HG02623 (cell line): ENCODE results near the gene CCM2.
A peak's percentile ranks its signal among the peaks of the same experiment; 100 is the strongest.

ENCODE experiments used
- ATAC-seq: cut with Tn5 transposase; IDR thresholded peaks from one replicate; pipeline ENCODE4 v1.9.1; 2021; ENCODE audit warnings: moderate library complexity; ENCODE audit not compliant: unreplicated experiment

The CCM2 gene

DNA sequence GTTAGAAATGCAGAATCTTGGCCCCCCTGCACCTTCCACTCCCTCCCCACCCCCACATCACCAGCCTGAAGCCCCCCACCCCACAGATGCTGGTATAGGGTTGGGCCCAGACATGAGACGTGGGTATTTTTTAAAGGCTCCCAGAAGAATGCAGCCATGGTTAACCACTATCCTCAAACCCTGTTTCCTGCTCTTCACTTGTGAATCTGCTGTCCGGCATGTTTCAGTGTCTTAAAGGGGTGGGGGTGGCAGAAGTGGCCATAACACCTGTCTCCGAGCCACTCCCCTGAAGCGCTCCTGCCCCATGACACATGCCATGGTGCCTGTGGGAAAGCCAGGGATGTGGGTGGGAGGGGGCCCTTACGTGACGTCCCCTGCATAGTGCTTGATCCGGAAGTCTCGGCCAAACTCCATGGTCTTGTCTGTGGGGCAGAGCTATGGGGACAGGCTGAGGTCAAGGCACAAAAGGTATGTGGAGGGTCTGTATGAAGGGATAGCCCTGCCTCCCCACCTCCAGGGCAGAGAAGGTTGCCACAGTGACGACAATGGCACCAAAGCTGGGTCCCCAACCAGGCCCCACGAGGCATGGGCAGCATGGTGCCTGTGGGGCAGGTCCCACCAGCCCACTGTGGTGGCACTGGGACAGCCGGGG, 30.8 kb upstream of the CCM2 start:
- ATAC-seq, result no peak

DNA sequence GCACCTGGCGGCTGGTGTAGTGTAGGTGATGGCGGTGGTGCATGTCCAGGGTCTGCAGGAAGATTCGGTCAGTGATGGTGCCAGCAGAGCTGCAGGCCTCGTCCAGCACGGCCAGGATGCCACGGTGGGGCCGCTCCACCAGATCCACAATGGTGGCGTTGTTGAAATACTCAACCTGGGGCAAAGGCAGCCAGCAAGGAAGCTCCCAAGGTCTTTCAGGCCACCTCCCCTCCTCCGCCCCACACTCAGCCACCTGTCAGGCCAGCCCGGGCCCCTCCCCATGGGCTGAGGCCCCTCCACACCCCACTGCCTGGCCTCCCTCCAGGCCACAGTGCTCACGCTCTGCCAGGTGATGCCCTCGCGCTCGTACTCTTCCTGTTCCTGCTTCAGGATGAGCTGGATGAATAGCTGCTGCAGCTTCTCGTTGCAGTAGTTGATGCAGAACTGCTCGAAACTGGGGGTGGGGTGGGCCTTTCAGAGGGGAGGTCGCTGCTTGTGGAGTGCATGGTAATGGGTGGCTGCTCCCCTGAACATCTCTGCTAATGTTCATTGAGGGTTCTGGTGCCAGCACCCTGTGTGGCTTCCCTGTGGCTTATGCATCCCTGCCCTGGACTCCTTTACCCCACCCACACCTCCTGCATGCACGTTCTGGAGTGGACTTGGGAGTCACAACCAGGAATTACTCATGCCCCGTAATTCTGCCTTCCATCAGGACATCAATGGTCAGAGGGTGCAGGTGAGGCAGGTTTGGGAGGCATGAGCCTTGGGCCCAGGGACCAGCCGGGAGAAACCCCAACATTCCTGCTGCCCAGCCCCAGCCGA, 30.1 kb upstream of the CCM2 start:
- no peak for ATAC-seq

DNA sequence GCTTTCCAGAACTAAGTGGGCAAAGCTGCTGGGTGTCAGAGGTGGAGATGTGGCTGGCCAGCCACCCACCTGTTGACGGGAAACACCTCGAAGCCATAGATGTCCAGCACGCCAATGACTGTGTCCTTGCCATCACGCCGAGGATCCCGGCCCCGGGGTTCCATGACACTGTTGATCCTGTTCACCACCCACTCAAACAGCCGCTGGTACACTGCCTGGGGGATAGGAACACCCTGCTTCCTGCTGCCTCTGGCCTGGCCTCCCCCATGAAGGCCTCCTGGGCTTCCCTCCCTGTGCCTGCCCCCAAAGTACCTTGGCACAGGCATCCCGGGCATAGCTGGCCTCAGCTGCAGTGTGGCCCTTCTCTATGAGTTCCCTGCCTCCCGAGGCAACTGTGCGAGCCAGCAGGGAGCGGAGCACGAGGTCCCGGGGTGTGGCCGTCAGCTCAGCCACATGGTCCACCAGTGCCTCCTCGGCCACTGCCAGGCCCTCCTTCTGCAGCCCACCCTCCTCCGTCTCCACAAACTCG, 29.4 kb upstream of the CCM2 start:
- ATAC-seq, result no peak

DNA sequence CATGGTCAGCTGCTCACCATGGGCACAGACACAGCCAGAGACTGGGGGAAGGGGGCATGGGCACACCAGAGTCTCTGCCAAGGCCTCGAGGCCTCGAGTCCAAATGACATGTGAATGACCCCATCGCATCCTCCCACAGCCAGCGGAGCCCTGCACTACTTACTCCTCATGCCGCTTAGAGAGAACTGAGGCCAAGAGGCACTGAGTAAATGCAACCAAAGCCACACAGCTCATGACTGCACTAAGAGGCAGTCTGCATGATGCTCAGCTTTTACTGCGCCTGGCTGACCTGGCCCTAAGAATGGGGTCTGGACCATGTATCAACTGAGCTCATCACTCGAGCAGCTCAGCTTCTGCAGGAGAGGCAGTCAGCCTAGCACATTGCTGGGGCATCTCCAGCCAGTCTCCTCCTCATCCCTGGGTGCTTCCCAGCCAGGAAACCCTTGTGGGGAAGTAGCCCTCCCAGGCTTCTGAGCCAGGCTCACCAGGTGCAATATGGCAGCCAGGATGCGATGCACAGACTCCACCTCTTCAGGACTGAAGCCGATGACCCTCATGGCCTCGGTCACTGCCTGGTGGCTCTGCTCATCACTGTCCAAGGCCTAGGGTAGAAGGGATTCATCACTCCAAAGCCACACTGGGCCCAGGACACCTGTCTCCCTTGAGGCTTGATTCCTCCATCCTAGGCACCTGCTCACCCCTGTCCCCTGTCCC, 28.7 kb upstream of the CCM2 start:
- ATAC-seq, result no peak

DNA sequence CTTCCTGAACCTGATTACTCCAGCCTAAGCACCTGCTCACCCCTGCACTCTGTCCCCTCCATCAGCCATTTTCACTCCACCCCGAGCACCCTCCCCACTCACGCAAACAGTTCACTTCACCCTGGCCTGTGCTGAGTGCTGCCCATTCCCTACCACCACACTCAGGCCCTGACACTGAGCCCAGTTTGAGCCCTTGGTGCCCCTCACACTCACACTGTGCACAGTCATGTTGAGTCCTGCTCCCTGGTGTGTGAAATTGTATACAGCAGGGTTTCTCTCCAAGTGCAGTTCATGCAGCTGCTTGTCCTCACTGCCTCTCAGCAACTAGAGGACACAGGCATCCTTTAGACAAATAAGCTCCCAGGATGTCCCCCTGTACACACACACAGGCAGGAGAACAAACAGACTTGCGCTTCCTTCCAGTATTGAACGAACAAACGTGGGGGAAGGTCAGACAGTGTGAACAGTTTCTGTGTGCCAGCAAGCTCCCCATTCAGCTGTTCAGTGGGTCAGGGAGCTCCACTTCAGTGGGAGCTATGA, 28.0 kb upstream of the CCM2 start:
- no peak for ATAC-seq

DNA sequence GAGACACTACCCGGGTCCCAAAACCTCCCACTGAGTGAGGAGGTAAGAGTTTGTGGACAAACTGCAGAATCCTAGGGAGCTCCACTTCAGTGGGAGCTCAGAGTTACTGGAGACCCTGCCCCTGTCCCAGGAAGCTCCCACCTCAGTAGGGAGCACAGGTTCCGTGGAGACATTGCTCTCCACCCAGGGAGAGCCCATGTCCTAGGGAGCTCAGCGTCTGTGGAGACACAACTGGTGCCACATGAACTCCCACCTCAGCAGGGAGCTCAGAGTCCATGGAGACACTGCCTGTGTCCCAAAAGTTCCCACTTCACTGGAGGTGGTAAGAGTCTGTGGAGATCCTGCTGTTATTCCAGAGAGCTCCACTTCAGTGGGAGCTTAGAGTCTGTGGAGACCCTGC, 27.4 kb upstream of the CCM2 start:
- ATAC-seq, result no peak

DNA sequence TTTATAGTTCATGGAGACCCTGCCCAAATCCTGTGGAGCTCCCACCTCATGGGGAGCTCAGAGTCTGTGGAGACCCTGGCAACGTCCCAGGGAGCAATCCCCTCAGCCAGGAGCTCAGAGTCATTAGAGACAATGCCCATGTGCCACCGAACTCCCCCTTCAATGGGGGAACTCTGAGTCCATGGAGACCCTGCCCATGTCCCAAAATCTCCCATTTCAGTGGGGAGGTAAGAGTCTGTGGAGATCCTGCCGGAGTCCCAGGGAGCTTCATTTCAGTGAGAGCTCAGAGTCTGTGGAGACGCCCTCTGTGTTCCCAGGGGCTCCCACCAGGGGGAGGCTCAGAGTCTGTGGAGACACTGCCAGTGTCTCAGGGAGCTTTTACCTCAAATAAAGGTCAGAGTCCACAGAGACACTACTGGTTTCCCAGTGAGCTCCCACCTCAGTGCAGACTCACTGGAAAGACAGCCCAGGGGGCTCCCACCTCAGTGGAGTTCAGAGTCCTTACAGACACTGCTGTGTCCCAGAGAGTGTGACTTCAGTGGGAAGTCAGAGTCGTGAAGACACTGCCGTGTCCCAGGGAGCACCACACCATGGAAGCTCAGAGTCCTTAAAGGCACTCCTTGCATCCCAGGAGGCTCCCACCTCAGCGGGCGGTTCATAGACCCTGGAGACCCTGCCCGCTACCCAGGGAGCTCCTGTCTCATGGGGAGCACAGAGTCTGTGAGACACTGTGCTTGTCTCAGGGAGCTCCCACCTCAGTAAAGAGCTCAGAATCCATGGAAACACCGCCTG, 26.2 kb upstream of the CCM2 start:
- no peak for ATAC-seq

DNA sequence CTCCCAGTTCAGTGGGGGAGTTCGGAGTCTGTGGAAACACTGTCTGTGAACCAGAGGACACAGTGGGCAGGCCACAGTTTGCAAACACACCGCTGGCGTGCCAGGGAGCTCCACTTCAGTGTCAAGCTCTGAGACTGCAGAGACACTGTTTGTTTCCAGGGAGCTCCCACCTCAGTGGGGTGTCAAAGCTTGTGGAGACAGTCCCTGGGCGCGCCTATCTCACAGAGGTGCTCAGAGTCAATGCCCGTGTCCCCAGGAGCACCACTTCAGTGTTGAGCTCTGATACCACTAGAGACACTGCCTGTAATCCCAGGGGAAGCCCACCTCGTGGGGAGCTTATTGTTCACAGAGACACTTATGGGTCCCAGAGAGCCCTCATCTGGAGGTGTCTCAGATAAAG, 25.5 kb upstream of the CCM2 start:
- ATAC-seq, result no peak

DNA sequence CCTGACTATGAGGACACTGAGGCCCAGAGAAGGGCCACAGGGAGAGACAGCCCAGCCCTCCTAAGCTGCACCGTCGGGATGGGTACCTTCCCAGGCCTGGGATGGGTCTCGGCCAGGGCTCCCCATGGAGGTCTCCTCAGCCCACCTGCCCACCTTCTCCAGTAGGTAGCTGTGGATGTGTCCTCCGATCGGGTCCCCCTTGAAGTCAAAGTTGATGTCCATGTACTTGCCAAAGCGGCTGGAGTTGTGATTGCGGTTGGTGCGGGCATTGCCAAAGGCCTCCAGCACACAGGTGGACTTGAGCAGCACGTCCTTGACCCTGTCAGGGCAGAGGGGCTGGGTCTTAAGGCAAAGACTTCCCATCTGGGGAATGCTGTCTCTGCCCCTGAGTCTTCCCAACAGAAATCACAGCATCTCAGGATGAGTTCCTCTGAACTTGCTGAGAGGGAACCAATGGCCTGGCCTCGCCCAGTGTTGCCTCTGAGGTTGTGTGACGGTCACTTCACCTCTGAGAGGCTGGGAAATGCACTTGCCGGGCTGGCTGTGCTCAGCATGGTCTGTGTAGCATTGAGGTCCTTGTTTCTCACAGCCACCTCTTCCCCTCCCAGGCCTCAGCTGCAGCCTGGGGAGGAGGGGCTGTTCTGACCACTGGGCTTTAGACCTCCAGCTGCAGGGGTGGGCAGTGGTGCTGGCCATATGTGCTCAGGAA, 24.5 kb upstream of the CCM2 start:
- ATAC-seq, result no peak

DNA sequence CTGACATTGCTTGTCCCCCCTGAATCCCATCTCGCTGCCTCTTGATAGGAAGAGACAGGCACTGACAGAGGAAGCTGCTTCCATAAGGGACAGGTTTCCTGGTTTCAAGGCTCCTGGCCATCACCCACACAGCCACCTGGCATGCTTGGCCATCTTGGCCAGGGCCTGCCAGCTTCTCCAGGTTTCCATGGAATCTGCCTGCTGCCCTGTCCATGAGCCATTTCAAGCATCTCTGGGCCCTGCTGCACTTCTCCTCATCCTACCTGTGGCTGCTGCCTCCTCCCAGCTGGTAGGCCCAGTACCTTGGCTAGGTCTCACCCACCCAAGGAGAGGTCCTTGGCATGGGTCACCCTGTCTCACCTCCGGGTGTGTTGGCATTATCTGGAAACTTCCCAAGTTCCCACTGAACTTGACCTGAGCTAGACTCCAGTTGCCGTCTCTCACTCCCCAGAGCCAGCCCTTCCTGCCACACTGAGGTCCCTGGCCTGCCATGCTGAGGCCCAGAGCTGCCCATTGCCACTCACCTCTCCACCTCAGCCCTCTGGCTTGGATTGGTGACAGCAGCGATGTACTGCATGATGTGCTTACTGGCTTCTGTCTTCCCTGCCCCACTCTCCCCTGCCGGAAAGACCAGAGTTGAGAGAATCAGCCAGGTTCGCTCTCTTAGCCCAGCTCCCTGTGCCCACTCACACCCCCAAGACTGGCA, 23.8 kb upstream of the CCM2 start:
- no peak for ATAC-seq

DNA sequence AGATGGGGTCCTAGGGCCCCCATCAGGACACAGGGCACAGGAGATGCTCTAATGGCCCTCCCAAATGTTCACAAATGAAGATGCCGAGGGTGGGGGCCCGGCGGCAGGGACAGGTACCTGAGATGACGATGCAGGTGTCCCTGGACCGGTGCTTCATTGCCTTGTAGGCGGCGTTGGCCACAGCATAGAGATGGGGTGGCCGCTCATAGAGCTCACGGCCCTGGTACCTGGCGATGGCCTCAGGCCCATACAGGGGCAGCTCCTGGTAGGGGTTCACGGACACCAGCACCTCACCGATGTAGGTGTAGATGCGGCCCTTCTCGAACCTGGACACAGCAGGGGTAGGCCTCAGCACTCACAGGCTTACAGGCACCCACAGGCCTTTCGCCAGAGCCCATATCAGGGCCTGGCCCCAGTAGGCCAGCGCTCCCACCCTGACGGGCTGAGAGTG, 23.2 kb upstream of the CCM2 start:
- ATAC-seq, result no peak

DNA sequence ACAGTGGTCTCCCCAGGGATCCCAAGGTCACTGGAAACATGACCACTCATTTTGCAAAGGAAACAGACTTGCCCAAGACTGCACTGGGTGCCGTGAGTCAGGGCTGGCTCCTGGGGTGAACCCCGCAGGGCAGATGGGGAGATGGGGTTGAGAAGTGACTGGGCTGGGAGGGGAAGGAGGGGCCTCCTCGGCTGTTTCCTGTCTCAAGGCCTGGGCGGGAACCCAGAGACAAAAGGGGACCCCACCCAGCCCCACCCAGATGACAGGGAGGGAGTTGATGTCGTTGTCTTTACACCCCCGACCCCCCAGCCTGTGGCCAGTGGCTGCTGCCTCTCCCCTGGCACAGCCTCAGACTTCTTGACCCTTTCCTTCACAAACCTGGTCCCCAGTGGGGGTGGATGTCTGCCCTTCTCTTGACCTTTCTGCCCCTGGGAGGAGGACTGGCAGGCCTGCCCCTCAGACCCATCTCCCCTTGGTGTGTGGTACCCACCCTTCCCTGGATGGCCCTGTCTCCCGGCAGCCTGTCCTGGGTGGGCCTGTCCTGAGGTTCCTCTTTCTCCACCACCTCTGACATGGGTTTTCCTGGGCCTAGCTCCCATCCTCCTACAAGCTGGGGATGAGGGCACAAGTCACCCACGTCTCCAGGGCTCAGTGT, 22.6 kb upstream of the CCM2 start:
- ATAC-seq, result no peak

DNA sequence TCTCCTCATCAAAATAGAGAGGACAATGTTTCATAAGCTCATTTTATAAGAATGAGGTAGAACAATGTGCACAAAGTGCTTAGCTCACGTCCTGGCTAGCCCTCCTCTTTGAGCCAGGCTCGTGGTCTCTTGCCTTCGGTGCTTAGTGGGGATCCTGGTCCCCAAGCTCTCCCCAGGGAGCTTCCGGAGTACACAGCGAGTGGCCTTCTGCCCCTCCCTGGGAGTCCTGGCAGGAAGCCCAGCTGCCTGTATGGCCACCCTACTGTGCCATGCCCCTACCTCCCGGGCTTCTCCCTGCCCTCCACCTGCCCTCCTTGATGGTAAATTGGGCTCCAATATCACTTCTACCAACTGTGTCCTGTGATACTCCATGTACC, 22.1 kb upstream of the CCM2 start:
- no peak for ATAC-seq

DNA sequence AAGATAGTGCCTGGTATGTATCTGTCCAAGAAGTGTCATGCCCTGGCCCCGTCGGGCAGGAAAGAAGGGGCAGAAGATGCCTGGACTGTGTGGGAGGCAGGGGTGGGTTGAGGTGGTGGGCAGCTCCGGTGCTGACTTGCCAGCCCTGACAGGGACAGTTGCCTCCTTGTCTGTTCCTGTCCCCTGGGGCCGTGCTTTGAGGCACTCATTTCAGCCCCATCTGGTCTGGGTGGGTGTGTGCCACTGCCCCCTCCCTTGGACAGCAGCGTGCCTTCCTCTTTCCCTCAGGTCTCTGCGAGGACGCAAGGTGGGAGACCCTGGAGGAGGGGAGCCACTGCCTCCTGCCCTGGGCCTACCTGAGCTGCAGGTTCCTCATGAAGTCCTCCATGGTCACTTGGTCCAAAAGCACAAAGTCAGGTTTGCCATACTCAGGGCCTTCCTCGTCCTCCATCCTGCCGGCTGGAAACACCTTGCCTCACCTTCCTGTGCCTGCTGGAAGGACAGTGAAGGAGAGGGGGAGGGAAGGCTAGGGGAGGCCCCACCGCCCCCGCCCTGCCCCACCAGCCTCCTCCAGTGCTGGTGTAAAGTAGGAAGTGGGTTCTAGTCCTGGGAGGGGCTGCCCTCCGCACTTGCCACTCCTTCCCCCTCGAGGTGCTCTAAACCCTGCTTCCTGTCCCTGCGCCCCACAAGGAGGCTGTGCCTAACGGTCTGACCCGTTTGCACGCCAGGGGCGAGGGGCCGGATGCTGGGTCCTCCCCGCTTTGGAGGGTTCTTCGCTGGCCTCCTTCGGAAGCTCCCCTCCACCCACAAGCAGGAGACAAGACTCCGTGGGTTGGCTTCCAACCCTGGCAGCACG, 21.3 kb upstream of the CCM2 start, which contains the start of gene MYO1G:
Gene MYO1G, minus strand, starts transcription at position 505 of the 856 bp plus-strand sequence. Its CDS starts 54 bp downstream, at position 451.
- ATAC-seq, result peak; percentile 51

DNA sequence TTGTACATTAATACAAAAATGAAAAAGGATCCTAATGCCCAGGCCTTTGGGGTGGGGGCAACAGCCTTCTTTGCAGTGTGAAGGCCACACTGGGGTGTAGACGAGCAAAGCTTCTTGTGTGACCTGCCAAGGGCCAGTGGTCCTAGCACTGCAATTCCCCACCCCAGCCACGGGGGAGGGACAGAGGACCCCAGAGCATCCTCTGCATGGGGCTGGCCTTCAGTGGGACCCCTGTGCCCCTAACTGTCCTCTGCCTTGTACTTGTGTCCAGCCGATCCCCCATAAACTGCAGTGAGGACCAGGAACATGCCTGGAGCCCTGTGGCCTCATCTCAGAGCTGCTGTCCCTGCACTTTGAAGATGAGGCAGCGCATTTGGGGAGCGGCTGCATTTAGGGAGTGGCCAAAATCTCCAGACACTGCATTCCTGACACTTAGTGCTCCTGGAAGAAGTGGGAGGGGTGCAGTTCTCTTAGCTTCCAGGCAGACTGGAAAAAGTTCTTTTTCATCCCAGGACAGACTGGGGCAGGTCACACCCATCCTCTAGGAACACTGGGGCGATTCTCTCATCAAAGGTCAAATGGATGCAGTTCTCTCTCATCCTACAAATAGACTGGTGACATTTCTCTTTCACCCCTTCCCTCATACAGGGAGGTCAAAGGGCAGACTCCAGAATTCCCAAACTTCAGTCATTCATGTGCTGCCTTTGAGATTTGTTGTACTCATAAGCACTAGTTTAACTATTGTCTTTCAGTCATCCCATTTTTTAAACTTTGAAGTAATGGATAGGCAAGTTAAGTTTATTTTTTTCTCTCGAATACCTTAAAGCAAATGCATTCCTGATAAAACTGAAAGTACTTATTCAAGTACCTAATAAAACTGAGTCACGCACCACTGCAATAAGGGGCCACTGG, 20.3 kb upstream of the CCM2 start:
- no peak for ATAC-seq

DNA sequence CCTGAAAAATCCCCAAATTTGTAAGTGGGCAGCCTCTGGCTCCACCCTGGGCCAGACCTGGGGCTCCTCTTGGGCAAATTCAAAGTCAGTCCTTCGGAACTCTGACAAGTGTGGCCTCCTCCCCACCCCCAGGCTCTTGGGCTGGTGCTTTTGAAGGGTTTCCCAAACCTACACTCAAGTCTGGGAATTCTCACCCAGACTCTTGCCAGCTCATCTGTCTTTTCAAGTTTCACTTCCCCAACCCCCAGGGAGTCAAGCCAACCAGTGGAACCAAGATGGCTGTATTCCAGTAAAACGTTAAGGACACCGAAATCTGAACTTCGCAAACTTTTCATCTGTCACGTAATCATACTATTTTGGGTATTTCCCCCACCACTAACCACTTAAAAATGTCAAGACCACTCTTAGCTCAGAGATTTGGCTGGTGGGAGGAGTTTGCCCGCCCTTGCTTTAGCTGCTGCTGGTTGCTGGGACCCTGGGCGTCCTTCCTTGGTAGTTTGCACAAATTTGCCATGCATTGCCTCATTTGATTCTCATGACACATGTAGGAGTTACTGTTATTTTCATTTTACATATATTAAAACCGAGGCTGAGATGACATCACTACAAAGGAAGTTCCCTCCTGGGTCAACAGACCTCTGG, 19.5 kb upstream of the CCM2 start:
- ATAC-seq, result peak; percentile 37
